Umbilical cord (tissue), 2 donors: ENCODE results near the gene TP53BP1. TPM values are rescaled to one million over a fixed set of nuclear protein-coding genes. Genes with fewer than 3 reads are reported as not detected.

Experiments
- DNase-seq: peaks from one replicate; pipeline ENCODE4 v3.0.0-alpha.2; 2015; ENCODE audit warnings: low spot score
- total RNA-seq: library from RNA; depleted of rRNA; stranded (reverse); fragments of >200 nt; gene quantifications from one replicate; pipeline ENCODE4 v1.2.3, GENCODE V29; 2014; ENCODE audit warnings: low replicate concordance; ENCODE audit not compliant: insufficient read depth

TP53BP1 gene
- total RNA-seq, 1 donor from 2014 or later = 52.7 TPM

DNA sequence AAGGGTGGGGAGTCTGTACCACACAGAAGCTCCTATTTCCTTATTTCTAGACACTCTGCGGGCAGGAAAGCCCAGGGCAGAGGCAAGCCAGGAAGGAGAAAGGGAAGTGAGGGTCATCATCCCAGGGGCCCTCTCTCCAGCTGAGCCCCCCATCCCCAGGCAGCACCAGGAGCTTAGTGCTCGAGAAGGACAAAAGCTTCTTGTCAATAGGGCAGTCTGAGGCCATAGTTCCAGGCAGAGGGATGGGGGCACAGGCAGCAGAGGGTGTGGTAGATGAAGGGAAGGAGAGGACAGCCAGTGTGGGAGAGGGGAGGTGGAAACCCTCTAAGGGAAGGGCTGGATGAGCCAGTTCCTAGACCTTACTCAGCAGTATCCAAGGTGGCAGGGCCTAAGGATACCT lies 27.2 kb upstream of the TP53BP1 start:
- DNase-seq = no peak

DNA sequence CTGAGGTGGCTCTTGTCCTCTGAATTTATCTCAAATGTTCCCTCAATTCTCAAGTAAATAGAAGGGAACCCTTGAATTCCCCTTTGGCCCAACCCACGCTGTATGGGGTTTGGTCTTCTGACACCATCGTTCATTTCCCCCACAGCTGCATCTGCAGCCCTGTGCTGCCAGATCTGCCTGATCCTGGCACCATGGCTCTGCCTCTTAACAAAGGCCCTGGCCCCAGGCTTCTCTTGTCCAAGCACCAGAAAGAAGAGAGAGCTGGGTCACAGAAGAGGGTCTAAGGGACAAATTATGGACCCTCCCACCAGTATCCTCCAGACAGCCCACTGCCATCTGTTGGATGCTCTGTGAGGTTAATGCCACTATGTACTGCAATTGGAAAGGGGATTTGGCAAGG lies 26.2 kb upstream of the TP53BP1 start:
- no peak for DNase-seq

DNA sequence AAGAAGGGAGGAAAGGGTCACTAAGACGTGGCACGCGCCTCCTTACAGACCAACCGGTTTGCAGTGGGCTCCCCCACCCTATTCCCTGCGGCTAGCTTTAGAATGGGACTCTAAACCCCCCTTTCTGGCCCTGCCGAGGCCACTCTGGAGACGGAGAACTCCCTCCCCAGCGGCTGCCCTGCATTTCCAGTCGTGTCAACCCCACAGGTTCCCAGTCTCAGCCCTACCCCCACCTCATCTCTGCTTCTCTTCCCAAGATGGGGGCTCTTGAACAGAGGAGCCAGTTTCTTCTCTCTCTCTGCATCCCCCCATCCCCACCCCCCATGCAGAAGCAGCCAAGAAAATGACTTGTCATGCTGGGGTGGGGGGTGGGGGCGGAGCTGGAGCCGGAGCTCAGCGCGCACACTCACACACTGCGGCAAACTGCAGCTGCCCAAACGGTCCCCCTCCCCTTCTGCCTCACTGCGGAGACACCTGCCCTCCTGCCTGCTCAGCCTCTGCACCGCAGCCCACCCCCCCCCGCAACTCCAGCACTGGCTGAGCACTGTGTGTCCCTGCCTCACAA lies 25.3 kb upstream of the TP53BP1 start:
- DNase-seq = peak; percentile 64

DNA sequence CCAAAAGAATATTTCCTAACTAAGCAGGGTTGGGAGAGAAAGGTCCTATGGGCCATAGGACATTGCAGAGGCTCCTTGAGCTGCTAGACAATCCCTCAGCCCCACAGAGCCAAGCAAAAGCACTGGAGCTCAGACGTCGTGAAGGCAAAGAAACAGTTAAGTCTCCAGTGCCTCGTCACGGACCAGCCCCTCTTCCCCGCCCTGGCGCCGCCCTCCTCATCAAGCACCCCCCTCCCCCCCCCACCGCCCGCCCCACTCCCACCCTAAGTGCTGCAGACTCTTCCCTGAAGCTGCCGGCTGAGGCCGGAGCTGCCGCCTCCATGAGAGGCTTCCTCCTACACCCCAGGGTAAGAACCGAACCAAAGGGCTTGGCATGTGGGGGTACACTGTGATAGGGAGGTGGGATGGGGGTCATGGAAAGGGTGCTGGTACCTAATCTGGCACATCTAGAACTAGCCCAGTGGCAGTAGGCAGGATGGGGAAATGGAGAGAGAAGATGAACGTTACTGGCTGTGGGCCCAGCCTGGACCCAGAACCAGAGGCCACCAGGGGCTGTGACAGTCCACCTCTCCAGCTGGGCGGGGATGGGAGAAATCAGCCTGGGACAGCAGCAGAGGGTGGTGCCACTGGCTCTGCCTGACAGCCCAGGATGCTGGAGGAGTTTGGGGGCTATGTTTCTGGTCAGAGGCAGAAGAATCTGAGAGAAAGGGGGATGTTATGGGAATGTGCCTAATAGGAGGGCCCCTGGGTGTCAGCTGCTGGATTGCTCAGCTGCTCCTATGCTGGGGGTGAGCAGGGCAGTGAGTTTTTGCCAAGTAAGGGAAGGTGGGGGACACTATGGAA lies 24.6 kb upstream of the TP53BP1 start, which contains the start of gene MAP1A:
Gene MAP1A (plus strand): TSS at position 255 of the 843 bp plus-strand sequence. CDS start 3,866 bp downstream, outside the sequence.
- peak; percentile 88 for DNase-seq

DNA sequence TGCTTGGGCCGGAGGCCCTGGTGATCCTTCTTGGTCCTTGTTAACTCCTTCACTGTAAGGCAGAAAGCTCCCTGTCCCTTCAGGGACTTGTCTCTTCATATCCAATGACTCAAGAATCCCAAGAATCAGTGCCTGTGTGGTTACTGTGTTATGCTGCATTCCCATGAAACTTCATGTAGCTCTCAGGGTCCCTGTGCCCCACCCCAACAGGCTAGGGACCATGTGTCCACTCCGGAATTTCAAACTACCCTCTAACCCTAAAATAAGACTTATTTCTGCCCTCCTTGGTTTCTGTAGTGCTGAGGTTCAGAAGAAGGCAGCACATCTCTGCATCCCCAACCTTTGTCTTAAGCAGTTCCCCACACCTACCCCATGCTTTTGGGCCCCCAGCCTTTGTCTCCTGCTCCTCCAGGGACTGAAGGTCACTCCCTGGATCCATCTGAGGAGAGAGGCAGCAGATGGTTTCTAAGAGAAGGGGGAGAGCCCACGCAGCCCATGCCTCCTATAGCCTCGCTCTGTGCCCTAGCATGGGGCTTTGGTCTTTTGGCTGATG lies 23.9 kb upstream of the TP53BP1 start:
- peak; percentile 74 for DNase-seq

DNA sequence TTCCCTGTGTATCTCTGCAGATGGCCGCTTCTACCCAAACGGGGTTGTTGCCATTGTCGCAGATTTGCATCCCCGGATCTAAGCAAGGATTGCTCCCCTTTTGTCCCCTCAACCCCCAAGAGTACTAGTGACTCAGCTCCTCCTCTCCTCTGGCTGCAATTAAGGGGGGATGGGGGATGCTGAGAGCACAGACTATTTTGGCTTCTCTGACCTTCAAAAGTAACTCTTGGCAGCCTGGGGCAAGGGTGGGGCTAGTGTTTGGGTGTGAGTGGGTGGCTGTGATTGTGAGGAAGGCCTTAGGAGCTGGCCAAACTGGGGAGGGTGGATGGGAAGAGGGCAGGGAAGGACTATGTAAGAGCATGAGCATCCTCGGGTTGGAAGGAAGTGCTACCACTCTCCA lies 23.2 kb upstream of the TP53BP1 start:
- peak; percentile 48 for DNase-seq

DNA sequence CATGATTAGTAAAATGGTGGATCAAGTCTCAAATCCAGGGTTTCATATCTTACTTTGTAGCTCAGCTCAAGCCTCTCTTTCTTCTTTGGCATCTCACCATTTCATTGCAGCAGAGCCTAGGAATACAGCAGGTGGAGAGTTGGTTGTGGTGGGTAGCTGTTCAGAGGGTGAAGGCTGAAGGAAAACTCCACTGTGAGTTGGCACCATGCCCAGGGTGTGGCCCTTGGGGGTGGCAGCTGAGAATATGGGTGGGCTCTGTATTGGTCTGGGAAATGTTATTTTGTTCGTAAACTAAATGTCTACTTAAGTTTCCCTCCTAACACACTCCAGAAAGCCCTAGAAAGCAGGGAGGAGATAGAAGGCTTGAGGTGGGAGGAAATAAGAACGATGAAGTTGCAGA lies 22.8 kb upstream of the TP53BP1 start:
- DNase-seq = no peak

DNA sequence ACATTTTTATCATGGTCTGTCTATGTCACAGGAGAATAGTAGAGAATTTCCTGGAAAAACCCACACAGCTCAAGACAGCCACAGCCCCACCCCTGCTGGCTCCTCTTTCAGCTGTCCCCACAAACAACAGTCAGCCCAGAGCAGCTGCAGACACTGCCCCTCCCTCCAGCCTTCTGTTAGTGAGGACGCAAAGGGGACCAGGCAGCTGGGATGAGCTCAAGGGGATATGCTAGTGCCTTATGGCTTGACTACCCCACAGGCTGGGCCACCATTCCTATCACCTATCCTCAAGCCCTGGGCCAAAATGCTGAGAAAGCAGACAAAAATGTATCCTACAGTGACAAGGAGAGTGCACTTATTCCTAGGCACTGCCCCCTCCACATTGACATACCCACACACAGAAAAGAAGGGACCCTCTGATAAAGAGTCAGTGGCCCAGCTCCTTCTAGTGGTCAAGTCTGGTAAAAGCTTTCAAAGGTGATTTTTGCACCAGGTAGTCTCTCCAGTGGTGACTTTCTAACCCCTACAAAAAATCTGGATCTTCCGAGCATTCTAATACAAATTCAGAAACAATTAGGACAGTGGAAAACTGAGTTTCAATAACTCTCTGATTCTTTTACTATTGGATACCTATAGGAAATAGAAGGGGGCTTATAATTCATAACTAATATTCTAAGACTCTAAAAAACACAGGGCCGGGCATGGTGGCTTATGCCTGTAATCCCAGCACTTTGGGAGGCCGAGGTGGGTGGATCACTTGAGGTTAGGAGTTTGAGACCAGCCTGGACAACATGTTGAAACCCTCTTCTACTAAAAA lies 21.5 kb upstream of the TP53BP1 start:
- DNase-seq = peak; percentile 62

DNA sequence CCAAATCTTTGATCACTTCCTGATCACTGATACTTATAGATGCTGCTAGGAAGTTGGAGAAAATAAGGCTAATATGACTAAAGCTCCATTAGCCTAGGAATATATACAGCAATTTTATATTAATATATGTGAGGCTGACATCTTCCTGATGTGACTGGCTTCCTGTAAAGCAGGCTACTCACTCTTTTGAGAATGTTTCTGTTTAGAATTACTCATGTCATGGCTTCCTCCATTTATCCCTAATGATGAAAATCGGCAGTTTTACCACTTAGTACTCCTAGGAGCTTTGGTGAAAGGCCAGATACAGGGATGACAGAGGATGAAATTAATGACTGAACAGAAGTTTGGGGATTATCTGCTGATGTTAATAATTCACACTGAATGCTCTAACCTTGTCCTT lies 20.6 kb upstream of the TP53BP1 start:
- no peak for DNase-seq

DNA sequence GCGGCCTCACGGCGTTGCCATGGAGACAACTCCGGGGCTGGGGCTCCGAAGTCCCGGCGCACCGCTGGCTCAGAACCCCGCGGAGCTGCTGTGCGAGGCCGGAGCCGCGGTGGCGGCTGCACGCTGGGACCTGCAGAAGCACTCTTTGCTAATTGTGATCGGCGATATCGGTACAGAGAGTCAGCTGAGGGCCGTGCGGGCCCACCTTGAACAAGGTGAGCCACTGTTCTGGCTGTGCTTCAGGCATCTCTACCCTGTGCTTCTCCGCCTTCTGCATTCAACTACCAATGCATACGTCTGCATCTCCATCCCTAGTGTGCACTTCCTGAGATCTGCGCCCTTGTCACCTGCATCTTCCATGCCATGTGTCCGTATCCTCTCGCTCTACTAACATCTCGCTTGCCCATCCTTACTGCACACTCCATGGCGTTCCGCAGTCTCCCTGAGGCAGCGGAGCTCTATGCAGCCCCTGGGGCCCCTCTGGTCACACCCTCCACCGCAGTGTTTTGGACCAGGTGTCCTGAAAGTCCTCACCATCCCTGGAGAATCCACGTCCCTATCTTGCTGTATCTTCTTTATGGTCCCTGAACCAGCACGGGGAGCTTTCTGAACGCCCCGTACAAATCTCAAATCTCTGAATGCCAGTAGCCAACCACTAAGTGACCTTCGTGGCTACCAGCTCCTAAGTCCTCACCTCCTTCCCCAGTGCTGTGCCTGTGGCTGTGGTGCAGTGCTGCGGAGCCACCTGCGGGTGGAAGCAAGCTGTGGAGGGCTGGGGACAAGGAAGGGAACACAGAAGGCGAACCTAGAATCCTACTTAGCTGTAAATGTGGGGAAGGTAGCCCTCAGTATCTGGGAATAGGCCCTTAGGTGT lies 18.3 kb upstream of the TP53BP1 start:
- no peak for DNase-seq

DNA sequence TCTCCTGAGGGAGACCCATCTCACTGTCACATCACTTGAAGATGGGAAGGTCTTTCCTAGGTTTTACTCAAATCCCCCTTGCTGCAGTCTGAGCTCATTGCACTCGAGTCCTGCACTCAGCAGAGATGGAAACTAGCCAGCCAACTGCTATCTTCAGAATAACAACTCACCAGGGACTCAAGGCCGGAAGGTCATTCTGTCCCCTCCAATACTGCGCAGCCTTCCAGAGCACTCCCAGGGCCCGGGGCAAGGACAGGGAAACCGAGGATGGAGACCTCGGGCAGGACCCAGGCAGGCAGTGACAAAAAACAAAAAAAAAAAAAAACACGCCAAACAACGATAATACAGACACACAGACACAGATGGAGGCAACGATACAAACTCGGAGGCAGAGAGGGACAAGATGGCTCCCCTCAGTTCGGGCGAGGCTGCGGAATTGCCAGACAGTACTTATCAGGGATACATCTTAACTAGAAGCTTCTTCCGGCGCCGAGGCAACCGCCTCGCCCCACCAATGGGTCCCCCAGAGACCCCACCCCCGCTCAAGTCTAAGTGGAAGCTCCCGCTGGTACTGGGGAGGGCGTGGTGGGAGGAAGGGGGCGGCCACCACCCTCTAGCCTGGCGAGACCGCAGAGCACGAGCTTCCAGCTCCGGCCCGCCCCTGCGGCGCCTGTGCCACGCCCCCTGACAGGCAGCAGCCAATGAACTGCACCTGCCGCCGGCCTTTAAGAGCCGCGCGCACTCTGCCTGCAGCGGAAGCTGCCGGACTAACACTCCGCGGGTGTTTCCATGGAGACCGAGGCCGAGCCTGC lies 17.4 kb upstream of the TP53BP1 start:
- peak; percentile 99 for DNase-seq

DNA sequence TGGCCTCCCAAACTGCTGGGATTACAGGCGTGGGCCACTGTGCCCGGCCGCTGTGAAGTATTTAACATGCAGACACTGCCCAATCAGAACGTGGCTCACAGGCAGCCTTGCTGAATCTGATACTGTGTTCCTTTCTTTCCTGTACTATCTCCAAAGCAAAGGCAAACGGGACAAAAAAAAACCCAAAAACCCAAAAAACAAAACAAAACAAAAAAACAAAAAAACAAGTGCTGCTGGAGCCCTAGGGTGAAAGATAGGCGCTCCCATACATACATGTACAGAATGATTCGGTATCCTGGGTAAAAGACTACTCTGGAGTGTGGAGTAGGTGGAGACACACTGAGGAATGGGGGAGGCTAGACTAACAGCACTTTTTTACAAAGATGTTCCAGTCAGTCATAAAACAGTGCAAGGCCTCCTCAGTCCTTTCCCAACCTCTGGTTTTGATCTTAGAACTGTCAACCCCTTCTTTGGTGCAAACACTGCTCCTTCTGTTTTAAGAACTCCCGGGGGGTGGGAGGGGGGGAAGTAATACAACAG lies 16.8 kb upstream of the TP53BP1 start:
- DNase-seq = no peak

DNA sequence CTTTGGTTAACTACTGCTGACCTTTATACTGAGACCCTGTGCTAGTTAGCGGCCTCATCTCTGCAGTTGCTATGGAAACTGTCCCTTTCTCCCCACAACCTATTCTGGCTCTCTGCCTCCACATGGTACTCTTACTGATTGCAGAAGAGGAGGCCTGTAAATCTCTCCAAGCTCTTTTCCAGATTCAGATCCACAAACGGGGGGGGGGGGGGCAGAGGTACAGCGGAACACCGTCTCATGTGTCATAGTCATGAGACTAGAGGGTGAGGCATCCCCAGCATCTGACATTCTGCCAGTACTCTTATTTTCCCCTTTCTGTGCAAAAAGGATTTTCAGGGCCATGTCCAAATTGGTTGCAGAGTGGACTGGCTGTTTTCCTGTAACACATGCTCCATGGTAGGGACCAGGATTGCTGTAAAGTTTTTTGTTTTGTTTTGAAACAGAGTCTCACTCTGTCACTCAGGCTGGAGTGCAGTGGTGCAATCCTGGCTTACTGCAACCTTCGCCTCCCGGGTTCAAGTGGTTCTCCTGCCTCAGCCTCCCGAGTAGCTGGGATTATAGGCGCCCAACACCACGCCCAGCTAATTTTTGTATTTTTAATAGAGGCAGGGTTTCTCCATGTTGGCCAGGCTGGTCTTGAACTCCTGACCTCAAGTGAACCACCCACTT lies 16.2 kb upstream of the TP53BP1 start:
- peak; percentile 62 for DNase-seq

DNA sequence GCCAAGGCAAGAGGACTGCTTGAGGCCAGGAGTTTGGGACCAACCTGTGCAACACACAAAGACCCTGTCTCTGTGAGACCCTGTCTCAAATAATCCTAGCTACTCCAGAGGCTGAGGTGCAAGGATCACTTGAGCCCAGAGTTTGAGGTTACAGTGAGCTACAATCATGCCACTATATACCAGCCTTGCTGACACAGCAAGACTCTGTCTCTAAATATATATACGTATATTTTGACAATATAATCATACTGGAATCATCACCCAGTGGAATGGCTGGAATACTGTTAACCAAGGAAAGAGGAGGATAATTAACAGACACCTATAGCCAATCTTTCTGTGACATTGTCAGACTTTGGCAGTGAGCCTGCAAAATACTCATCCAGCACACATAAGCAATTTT lies 15.5 kb upstream of the TP53BP1 start:
- no peak for DNase-seq

DNA sequence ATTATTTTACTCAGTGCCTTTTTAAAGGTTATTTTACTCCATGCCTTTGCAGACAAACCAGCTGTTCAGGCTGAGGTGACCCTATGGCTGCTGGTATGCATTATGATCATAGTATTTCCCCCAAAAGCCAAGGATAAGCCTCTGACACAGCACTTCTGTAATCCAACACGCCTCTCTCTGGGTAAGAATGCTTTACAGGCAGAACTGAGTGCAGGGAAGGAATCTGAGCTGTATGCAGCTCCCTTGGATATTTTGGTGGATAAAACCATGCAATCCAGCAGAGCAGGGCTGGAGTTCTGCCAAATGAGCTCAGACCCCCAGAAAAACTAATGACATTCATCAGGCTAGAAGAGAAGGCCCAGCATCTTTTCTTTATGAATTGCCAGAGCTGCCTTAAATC lies 12.8 kb upstream of the TP53BP1 start:
- DNase-seq = peak; percentile 96

DNA sequence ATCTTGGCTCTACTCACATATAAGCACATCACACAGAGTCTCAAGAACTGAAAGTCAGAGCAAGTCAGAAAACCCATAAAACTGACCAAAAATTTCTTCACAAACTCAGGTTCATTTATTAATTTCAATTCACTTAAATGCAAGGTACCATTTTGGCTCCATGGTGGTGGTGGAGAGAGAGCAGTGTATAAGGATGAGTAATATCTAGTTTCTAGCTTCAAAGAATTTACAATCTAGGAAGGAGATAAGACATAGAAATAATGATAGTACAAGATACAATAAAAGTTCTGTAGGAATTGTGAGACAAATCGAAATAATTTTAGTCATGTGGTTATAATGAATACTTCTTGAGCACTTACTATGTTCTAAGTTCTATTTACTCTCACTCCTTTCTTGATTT lies 6.7 kb upstream of the TP53BP1 start:
- DNase-seq = no peak

DNA sequence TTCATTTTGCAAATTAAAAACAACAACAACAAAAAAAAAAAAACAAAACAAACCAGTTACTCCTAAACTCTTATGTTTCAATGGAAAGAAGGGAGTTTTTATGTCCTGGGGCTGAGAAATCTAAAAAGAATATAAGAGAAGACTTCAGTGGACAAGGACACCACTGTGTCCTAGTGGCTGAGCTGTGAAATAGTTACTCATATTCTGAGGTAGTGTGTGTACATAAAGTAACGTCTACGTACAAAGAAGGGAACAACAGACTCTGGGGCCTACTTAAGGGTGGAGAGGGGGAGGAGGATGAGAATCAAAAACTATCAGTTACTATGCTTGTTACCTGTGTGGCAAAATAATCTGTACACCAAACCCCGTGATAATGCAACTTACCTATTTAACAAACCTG lies 6.0 kb upstream of the TP53BP1 start:
- no peak for DNase-seq

DNA sequence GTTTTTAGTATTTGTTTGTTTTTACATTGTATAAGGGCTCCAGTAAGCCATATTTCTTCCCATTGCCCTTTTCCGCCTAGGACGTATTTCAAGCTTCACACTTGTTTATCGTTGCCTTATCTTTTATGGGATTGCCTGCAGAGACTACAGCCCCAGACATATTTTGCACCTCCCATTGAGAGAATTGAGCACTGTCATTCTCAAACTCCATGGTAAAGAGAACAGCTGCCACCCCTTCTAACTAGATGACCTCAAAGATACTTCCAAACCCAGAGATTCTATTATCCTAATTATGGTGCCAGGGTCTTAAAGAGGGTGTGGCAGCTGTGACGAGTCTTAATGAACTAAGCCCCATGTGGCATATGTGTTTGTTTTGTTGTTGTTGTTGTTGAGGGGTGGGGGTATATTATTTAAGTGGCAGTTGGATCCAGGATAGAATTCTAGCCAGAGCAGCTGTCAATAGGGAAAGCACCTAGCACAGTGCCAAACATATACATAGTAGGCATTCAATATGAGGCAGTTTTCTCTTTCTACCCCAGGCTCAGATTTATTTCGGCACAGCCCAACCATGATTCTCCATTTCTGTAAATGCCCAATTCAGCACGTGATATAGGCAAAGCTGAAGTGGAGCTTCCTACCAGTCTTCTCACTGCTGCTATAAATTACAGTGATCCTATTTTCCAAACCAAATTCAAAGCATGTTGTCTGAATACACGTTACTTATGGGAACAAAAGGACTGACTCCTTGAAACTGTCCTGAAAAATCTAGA lies 932 bp upstream of the TP53BP1 start:
- DNase-seq = no peak

DNA sequence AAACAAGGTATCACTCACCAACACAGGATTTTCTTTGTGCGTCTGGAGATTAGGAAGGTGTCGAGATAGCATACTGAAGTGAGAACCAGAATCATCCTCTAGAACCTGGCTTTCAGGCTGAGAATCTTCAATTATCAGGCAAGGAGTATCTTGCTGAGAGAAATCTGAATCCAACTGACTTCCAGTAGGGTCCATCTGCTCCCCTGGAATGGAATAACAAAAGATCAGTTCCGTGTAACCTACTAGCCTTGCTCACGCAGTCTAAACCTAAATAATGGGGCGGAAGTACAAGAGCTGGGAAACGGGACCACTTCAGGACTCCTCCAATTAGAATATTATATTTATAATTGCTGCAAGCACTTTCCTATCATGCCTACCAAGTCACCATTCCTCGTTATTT lies 690 bp downstream of the TP53BP1 start:
- DNase-seq = peak; percentile 10
